ENCODE results near the gene ABCB11.

The ABCB11 gene

GRCh38 chr2:169010633-169011460 is 20.3 kb downstream of the ABCB11 start:
- TF ChIP-seq CTCF (IDR thresholded peaks at IDR 0.05; ENCODE audit: low read depth, low read length), result no peak
- DNase-seq (ENCODE audit: low read depth, low spot score), result no peak
- in situ Hi-C loops (cut with HindIII; ENCODE audit: low sequenced_read_pairs), result no loop called here
- no peak overlapping the region for H3K4me3 ChIP-seq (ENCODE audit: low read depth, low read length)

GRCh38 chr2:169009865-169010579 is 21.1 kb downstream of the ABCB11 start:
- H3K4me3 ChIP-seq (ENCODE audit: low read depth, low read length), result no peak overlapping the region
- TF ChIP-seq CTCF (IDR thresholded peaks at IDR 0.05; ENCODE audit: low read depth, low read length), result no peak
- no peak for DNase-seq (ENCODE audit: low read depth, low spot score)
- in situ Hi-C loops (cut with HindIII; ENCODE audit: low sequenced_read_pairs), result no loop called here

- DNase-seq (ENCODE audit: low read depth, low spot score), result no peak
- no peak for TF ChIP-seq CTCF (IDR thresholded peaks at IDR 0.05; ENCODE audit: low read depth, low read length)
- H3K4me3 ChIP-seq (ENCODE audit: low read depth, low read length), result no peak overlapping the region
- in situ Hi-C loops (cut with HindIII; ENCODE audit: low sequenced_read_pairs), result no loop called here
Observed at GRCh38 chr2:169007941-169008340, 23.2 kb downstream of the ABCB11 start.

- DNase-seq (ENCODE audit: low read depth, low spot score), result no peak
- in situ Hi-C loops (cut with HindIII; ENCODE audit: low sequenced_read_pairs), result no loop called here
- no peak overlapping the region for H3K4me3 ChIP-seq (ENCODE audit: low read depth, low read length)
- no peak for TF ChIP-seq CTCF (IDR thresholded peaks at IDR 0.05; ENCODE audit: low read depth, low read length)
Observed at GRCh38 chr2:169007356-169007755, 23.8 kb downstream of the ABCB11 start.

GRCh38 chr2:169006665-169007064 is 24.5 kb downstream of the ABCB11 start:
- in situ Hi-C loops (cut with HindIII; ENCODE audit: low sequenced_read_pairs), result no loop called here
- no peak overlapping the region for H3K4me3 ChIP-seq (ENCODE audit: low read depth, low read length)
- DNase-seq (ENCODE audit: low read depth, low spot score), result no peak
- no peak for TF ChIP-seq CTCF (IDR thresholded peaks at IDR 0.05; ENCODE audit: low read depth, low read length)

- DNase-seq (ENCODE audit: low read depth, low spot score), result no peak
- H3K4me3 ChIP-seq (ENCODE audit: low read depth, low read length), result no peak overlapping the region
- in situ Hi-C loops (cut with HindIII; ENCODE audit: low sequenced_read_pairs), result no loop called here
- TF ChIP-seq CTCF (IDR thresholded peaks at IDR 0.05; ENCODE audit: low read depth, low read length), result no peak
Observed at GRCh38 chr2:169005994-169006393, 25.1 kb downstream of the ABCB11 start.
